ENCODE data around the gene TOR1AIP1.
"Not testable (repeated sequence)": the region's sequence is repeated elsewhere in the genome, so short reads cannot be mapped to it uniquely, and the experiment has no call there.

GRCh38 chr1:179962168-179962567, 80.1 kb downstream of the TOR1AIP1 start:
- not testable (repeated sequence) for TF ChIP-seq CTCF (IDR thresholded peaks at IDR 0.05 in 4 of 5, conservative IDR thresholded peaks at IDR 0.05 in 1 of 5); POLR2A (IDR thresholded peaks at IDR 0.05)
